Skin epidermis (tissue), 12 donors: ENCODE results near the gene WDR73.

Experiments used
- H3K27ac ChIP-seq, 21 experiments: fragments of 200-600 bp; sonication (generic) in 11 of 21; one replicate each; pipeline ENCODE4 v1.5.0; 2020; ENCODE audit warnings: mild to moderate bottlenecking in 3 of 21, inconsistent platforms in 2 of 21, moderate library complexity in 2 of 21
- H3K4me3 ChIP-seq, 7 experiments: fragments of 200-600 bp; sonication (generic) in 2 of 7; one replicate each; pipeline ENCODE4 v1.5.0; 2020; ENCODE audit warnings: inconsistent platforms in 2 of 7, mild to moderate bottlenecking in 2 of 7, moderate library complexity in 1 of 7

Gene WDR73

DNA sequence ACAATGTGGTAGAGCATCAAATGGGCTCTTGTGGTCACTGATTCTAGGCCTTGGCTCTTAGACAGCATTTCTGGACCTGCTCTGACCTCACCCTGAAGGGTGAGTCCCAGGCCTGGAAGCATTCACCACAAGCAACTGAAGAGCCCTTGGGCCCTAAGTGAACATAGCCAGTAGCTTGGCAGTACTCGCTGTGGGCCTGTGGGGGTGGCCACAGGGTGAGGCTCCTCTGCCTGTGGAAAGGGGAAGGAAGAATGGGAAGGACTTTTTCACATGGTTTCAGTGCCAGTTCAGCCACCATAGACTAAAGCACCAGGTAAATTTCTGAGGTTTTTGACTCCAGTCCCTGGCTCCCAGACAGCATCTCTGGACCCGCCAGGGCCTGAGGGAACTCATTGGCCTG is 58.4 kb downstream of the WDR73 start:
- Histone ChIP-seq H3K4me3 (no peak overlapping the region), H3K27ac (no peak overlapping the region)

DNA sequence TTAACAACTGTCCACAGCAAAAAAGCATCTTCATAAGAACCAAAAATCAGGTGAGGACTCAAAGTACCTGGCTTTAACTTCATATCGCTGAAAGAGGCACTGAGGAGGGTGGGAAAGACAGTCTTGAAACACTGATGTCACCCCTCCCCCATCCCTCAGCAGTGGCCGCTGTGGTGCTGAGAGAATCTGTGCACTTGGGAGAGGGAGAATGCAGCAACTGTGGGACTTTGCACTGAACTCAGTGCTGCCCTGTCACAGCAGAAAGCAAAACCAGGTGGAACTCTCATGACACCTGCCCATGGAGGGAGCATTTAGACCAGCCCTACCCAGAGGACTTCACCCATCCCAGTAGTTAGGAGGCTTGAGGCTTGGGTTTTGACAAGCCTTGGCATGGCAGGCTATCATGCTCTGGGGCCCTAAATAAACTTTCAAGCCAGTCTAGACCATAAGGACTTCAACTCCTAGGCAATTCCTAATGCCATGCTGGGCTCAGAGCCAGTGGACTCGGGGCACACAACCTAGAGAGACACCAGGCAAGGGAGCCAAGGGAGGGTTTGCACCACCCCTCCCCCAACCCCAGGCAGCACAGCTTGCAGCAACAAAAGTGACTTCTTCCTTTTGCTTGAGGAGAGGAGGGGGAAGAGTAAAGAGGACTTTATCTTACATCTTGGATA is 59.3 kb downstream of the WDR73 start:
- no peak overlapping the region for H3K4me3 ChIP-seq

DNA sequence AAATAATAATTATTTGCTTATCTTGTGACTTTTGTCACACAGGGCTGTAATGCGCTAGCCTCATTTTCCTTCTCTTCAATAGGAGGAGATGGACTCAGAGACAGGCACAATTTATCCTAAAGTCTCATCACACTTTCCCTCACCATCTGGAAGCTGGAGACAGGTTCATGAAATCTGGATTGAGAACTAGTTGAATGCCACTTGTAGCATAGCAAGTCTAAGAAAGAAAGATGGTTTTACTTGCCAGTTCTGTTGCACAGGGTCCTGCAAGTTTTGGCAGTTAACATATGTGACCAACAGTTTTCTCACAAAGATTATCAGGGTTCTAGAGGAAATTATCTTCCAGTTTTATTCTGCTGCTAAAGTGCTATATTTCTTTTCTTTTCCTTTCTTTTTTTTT is 62.3 kb downstream of the WDR73 start:
- Histone ChIP-seq H3K4me3 (no peak overlapping the region), H3K27ac (no peak overlapping the region)

More for the DNA sequence above, 59.3 kb downstream of the WDR73 start:
- no peak overlapping the region for H3K27ac ChIP-seq

DNA sequence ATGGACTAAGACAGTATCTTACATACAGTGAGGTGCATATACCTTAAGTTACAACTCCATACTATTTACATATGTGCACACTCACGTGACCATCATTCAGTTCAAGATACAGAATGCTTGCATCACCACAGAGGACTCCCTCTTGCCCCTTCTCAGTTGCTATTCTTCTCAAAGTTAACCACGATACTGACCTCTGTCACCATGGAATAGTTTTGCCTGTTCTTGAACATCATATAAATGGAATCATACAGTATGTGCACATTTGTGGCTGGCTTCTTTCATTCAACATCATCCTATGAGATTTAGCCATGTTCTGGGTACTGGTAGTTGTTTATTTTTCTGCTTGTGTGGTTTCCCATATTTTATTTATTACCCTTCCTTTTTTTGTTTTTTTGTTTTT is 63.7 kb downstream of the WDR73 start:
- Histone ChIP-seq H3K4me3 (no peak overlapping the region), H3K27ac (no peak overlapping the region)
